Breast epithelium (tissue), 4 donors: ENCODE data around the gene CREM. TPM values are rescaled to one million over a fixed set of nuclear protein-coding genes. Genes with fewer than 3 reads are reported as not detected.

Experiments used
- DNase-seq, 2 donors: peaks; one replicate each; pipeline ENCODE4 v3.0.0-alpha.2; 2019; ENCODE audit warnings: low spot score in 2 of 2
- H3K27ac ChIP-seq, 2 donors: fragments of 200-600 bp; sonication (generic) in 1 of 2; one replicate each; pipeline ENCODE4 v1.5.1; 2016 to 2019; ENCODE audit warnings: mild to moderate bottlenecking in 1 of 2
- H3K27me3 ChIP-seq, 2 donors: fragments of 200-600 bp; sonication (generic) in 1 of 2; one replicate each; pipeline versions ENCODE4 v1.5.1 to v1.6.0; 2017 to 2019; ENCODE audit warnings: control low read depth in 1 of 2, mild to moderate bottlenecking in 1 of 2
- H3K36me3 ChIP-seq: fragments of 200-600 bp; one replicate; pipeline ENCODE4 v1.5.1; 2019
- H3K4me1 ChIP-seq, 2 donors: fragments of 200-600 bp; sonication (generic); one replicate each; pipeline ENCODE4 v1.5.1; 2016 to 2019; ENCODE audit warnings: control low read depth in 1 of 2
- H3K4me3 ChIP-seq, 3 donors: fragments of 200-600 bp; sonication (generic); 1 replicate in 2 of 3; 2 replicates in 1 of 3; pipeline ENCODE4 v1.5.1; 2016 to 2019; ENCODE audit warnings: mild to moderate bottlenecking in 3 of 3, moderate library complexity in 2 of 3
- H3K9me3 ChIP-seq, 2 donors: fragments of 200-600 bp; sonication (generic) in 1 of 2; one replicate each; pipeline ENCODE4 v1.5.1; 2016 to 2019; ENCODE audit warnings: control low read depth in 1 of 2
- CTCF ChIP-seq, 3 donors: fragments of 450-650 bp; IDR thresholded peaks; one replicate each; pipeline ENCODE4 v1.5.1; 2016 to 2017; ENCODE audit warnings: antibody characterized with exemption in 3 of 3, mild to moderate bottlenecking in 3 of 3, moderate library complexity in 3 of 3
- POLR2A ChIP-seq: fragments of 450-650 bp; IDR thresholded peaks from one replicate; pipeline ENCODE4 v1.6.1; 2016; ENCODE audit warnings: antibody characterized with exemption, mild to moderate bottlenecking, moderate library complexity
- POLR2AphosphoS5 ChIP-seq, 3 donors: sonication (generic); formaldehyde crosslinking; IDR thresholded peaks; one replicate each; pipeline ENCODE4 v1.6.1; 2017; ENCODE audit warnings: antibody characterized with exemption in 3 of 3
- intact Hi-C: fragments of 100-400 bp; cut with DNase I; formaldehyde crosslinking; loops from one replicate; pipeline ENCODE4 v1.15.1; 2023; ENCODE audit warnings: low total_unique reads
- total RNA-seq, 3 donors: library from RNA; depleted of rRNA; stranded (reverse); fragments of >200 nt; gene quantifications; one replicate each; pipeline ENCODE4 v1.1.0, GENCODE V29; 2016

Gene CREM
- total RNA-seq, 3 donors from 2014 or later, result 30.6 to 55.4 (median 41.6) TPM

GRCh38 chr10:35132727-35133126, 6.1 kb downstream of the CREM start:
- TF ChIP-seq CTCF (IDR thresholded peaks at IDR 0.05), result no peak
- no peak for TF ChIP-seq POLR2A
- TF ChIP-seq POLR2AphosphoS5 (IDR thresholded peaks at IDR 0.05), result no peak
- Histone ChIP-seq H3K36me3 (no peaks in the 10 kb centered on the region), H3K27me3 (no peaks in the 10 kb centered on the region), H3K27ac (no peak overlapping the region), H3K4me3 (no peak overlapping the region), H3K9me3 (no peaks in the 10 kb centered on the region), H3K4me1 (no peaks in the 10 kb centered on the region)
- intact Hi-C loops, result no loop called here
- DNase-seq, result no peak

- DNase-seq, result no peak
- Histone ChIP-seq H3K9me3 (no peaks in the 10 kb centered on the region), H3K36me3 (no peaks in the 10 kb centered on the region), H3K27ac (no peak overlapping the region), H3K4me1 (no peaks in the 10 kb centered on the region), H3K4me3 (no peak overlapping the region), H3K27me3 (no peaks in the 10 kb centered on the region)
- intact Hi-C loops, result no loop called here
- TF ChIP-seq POLR2A (no peak), CTCF (IDR thresholded peaks at IDR 0.05) (no peak), POLR2AphosphoS5 (IDR thresholded peaks at IDR 0.05) (no peak)
Observed at GRCh38 chr10:35133586-35133985, 6.9 kb downstream of the CREM start.

- H3K4me3 ChIP-seq, result no peak overlapping the region
- no peaks in the 10 kb centered on the region for H3K27me3 ChIP-seq
- no peaks in the 10 kb centered on the region for H3K36me3 ChIP-seq
- TF ChIP-seq POLR2A, result no peak
- TF ChIP-seq CTCF (IDR thresholded peaks at IDR 0.05), result no peak
- no peak for TF ChIP-seq POLR2AphosphoS5 (IDR thresholded peaks at IDR 0.05)
- intact Hi-C loops, result no loop called here
- no peaks in the 10 kb centered on the region for H3K4me1 ChIP-seq
- no peak for DNase-seq
- H3K27ac ChIP-seq, result no peak overlapping the region
- H3K9me3 ChIP-seq, result no peaks in the 10 kb centered on the region
Observed at GRCh38 chr10:35135861-35136260, 9.2 kb downstream of the CREM start.

- DNase-seq, result no peak
- TF ChIP-seq POLR2A (no peak), CTCF (IDR thresholded peaks at IDR 0.05) (no peak), POLR2AphosphoS5 (IDR thresholded peaks at IDR 0.05) (no peak)
- Histone ChIP-seq H3K27ac (no peak overlapping the region), H3K9me3 (no peaks in the 10 kb centered on the region), H3K4me3 (no peak overlapping the region), H3K36me3 (no peaks in the 10 kb centered on the region), H3K27me3 (no peaks in the 10 kb centered on the region), H3K4me1 (no peaks in the 10 kb centered on the region)
- intact Hi-C loops, result no loop called here
Observed at GRCh38 chr10:35136263-35136815, 9.7 kb downstream of the CREM start.

- intact Hi-C loops, result no loop called here
- Histone ChIP-seq H3K4me3 (no peak overlapping the region), H3K4me1 (no peaks in the 10 kb centered on the region), H3K27ac (no peak overlapping the region), H3K27me3 (no peaks in the 10 kb centered on the region), H3K9me3 (no peaks in the 10 kb centered on the region), H3K36me3 (no peaks in the 10 kb centered on the region)
- DNase-seq, result no peak
- TF ChIP-seq CTCF (IDR thresholded peaks at IDR 0.05) (no peak), POLR2A (no peak), POLR2AphosphoS5 (IDR thresholded peaks at IDR 0.05) (no peak)
Observed at GRCh38 chr10:35140126-35140525, 13.5 kb downstream of the CREM start.
